ENCODE results near the gene RBM14.
"Not testable (repeated sequence)": the region's sequence is repeated elsewhere in the genome, so short reads cannot be mapped to it uniquely, and the experiment has no call there.

The RBM14 gene

GRCh38 chr11:66632952-66633351 is 16.5 kb downstream of the RBM14 start:
- DNase-seq (ENCODE audit: low spot score) = no peak

GRCh38 chr11:66636411-66636810 is 20.0 kb downstream of the RBM14 start:
- DNase-seq (ENCODE audit: low spot score) = no peak

GRCh38 chr11:66637557-66638176 is 21.2 kb downstream of the RBM14 start:
- no peak for DNase-seq (ENCODE audit: low spot score)

- peak; percentile 100 for DNase-seq (ENCODE audit: low spot score)
Measured at GRCh38 chr11:66638177-66639065, 22.0 kb downstream of the RBM14 start, which contains the start of gene RBM4. RBM4 (plus strand) TSS chr11:66638703; CDS start chr11:66639712, 1,009 bp downstream.

GRCh38 chr11:66639066-66639813 is 22.8 kb downstream of the RBM14 start:
- DNase-seq (ENCODE audit: low spot score) = peak; percentile 51

- DNase-seq (ENCODE audit: low spot score) = not testable (repeated sequence)
Measured at GRCh38 chr11:66639814-66640340, 23.4 kb downstream of the RBM14 start.

GRCh38 chr11:66641834-66642233 is 25.4 kb downstream of the RBM14 start:
- no peak for DNase-seq (ENCODE audit: low spot score)

GRCh38 chr11:66643745-66644437 is 27.5 kb downstream of the RBM14 start:
- no peak for DNase-seq (ENCODE audit: low spot score)

GRCh38 chr11:66646828-66647227 is 30.4 kb downstream of the RBM14 start:
- DNase-seq (ENCODE audit: low spot score) = no peak

- no peak for DNase-seq (ENCODE audit: low spot score)
Measured at GRCh38 chr11:66649903-66650302, 33.5 kb downstream of the RBM14 start.

- no peak for DNase-seq (ENCODE audit: low spot score)
Measured at GRCh38 chr11:66651016-66651415, 34.6 kb downstream of the RBM14 start.

GRCh38 chr11:66652651-66653050 is 36.2 kb downstream of the RBM14 start:
- no peak for DNase-seq (ENCODE audit: low spot score)

GRCh38 chr11:66653123-66653522 is 36.7 kb downstream of the RBM14 start:
- no peak for DNase-seq (ENCODE audit: low spot score)

- no peak for DNase-seq (ENCODE audit: low spot score)
Measured at GRCh38 chr11:66659763-66660162, 43.3 kb downstream of the RBM14 start.

- no peak for DNase-seq (ENCODE audit: low spot score)
Measured at GRCh38 chr11:66663741-66664296, 47.4 kb downstream of the RBM14 start.

GRCh38 chr11:66665369-66665768 is 48.9 kb downstream of the RBM14 start:
- no peak for DNase-seq (ENCODE audit: low spot score)

- DNase-seq (ENCODE audit: low spot score) = no peak
Measured at GRCh38 chr11:66670816-66671215, 54.4 kb downstream of the RBM14 start.

- DNase-seq (ENCODE audit: low spot score) = no peak
Measured at GRCh38 chr11:66674964-66675602, 58.7 kb downstream of the RBM14 start.

GRCh38 chr11:66676282-66676919 is 60.0 kb downstream of the RBM14 start:
- no peak for DNase-seq (ENCODE audit: low spot score)

Data from putamen (tissue), 1 donor.